GM12892 (cell line): ENCODE results near the gene ORC5.
"Not testable (repeated sequence)": the region's sequence is repeated elsewhere in the genome, so short reads cannot be mapped to it uniquely, and the experiment has no call there.

Experiments used
- POLR2A ChIP-seq: IDR thresholded peaks from 2 replicates; pipeline ENCODE4 v1.6.1; 2011; ENCODE audit warnings: low read depth, low read length, control low read depth
- TAF1 ChIP-seq: IDR thresholded peaks from 2 replicates; pipeline ENCODE4 v1.6.1; 2011; ENCODE audit warnings: low read depth, mild to moderate bottlenecking, control low read depth, low read length, borderline replicate concordance

DNA sequence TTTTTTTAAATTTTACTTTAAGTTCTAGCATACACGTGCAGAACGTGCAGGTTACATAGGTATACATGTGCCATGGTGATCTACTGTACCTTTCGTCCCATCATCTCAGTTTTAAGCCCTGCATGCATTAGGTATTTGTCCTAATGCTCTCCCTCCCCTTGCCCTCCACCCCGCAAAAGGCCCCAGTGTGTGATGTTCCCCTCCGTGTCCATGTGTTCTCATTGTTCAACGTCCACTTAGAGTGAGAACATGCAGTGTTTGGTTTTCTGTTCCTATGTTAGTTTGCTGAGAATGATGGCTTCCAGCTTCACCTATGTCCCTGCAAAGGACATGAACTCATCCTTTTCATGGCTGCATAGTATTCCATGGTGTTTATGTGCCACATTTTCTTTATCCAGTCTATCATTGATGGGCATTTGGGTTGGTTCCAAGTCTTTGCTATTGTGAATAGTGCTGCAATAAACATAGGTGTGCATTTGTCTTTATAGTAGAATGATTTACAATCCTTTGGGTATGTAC, 30.2 kb downstream of the ORC5 start:
- not testable (repeated sequence) for TF ChIP-seq POLR2A, TAF1
